Measurements from ENCODE around the gene AMPH.

AMPH gene

DNA sequence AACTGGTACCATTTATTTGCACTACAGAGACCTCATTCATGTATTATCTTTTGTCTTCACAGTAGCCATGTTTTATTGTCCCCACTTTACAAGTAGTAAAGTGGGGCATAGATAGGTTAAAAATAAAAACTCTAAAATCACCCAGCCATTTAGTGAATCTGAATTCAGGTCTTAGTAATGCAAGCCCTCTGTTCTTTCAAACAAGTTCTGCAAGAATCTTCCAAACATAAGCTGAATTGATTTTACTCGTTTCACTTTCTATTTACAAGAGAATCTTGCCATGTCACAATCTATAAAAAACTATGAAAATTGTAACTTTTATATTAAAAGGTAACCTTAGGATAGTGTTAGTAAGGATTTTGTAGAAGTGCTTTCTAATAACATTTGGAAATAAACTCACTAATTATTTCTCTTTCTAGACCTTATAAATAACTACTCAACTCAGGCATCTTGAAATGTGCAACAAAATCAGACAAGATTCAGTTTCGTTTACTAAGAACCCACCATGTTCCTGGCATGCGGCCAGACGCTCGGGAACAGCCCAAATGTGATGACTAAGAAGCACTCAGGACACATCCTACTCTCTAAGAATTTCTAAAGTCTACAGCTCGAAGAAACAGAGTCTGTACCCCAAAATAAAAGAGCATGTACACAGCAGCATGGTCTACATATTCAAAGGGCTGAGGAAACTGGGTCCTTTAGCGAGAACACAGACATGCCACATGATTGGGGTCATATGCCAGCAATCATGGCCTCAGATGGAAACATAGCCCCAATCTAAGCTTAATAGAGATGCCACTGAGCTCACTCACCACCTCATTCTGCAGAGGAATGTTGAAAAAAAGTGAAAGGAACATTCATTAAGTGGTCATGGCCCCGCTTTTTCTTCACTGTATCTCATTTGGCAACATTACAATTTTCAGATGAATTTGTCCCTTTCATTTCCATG is 167.6 kb downstream of the AMPH start:
- DNase-seq (ENCODE audit: low spot score) = no peak

GRCh38 chr7:38462819-38463218 is 168.4 kb downstream of the AMPH start:
- DNase-seq (ENCODE audit: low spot score) = no peak

DNA sequence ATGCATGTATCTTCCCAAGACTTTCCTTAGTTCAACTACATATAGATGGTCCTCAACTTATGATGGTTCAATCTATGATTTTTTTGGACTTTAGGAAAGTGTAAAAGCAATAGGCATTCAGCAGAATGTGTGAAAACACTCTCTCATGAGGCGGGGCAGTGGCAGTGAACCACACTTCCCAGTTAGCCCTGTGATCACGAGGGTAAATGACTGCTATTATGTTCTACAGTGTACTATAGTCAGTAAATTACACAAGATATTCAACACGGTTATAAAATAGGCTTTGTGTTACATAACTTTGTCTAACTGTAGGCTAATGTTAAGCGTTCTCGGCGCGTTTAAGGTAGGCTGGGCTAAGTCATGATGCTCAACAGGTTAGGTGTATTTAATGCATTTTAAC is 169.3 kb downstream of the AMPH start:
- no peak for DNase-seq (ENCODE audit: low spot score)

- DNase-seq (ENCODE audit: low spot score) = no peak
These were observed 177.3 kb downstream of the AMPH start for GRCh38 chr7:38453826-38454225.

GRCh38 chr7:38453168-38453567 is 178.0 kb downstream of the AMPH start:
- no peak for DNase-seq (ENCODE audit: low spot score)

- DNase-seq (ENCODE audit: low spot score) = no peak
These were observed 178.5 kb downstream of the AMPH start for GRCh38 chr7:38452681-38453108.

GRCh38 chr7:38451840-38452239 is 179.3 kb downstream of the AMPH start:
- peak; percentile 13 for DNase-seq (ENCODE audit: low spot score)

GRCh38 chr7:38448584-38449234 is 182.5 kb downstream of the AMPH start:
- no peak for DNase-seq (ENCODE audit: low spot score)

DNA sequence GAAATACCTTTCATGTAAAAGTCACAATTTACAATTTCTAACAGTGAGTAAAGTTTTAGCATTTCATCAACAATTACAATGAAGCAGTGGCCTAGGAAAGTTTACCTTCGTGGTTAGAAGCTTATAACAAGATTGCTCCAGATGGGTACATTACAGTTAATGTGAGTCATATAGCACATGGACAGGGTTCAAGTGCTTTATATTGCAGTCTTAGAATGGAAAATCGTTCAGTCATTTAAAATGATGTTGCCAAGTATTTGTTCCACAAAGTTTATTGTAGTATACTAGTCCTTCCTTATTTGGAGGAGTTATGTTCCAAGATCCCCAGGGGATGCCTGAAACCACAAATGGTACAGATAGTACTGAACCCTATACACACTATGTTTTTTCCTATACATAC is 183.1 kb downstream of the AMPH start:
- no peak for DNase-seq (ENCODE audit: low spot score)

DNA sequence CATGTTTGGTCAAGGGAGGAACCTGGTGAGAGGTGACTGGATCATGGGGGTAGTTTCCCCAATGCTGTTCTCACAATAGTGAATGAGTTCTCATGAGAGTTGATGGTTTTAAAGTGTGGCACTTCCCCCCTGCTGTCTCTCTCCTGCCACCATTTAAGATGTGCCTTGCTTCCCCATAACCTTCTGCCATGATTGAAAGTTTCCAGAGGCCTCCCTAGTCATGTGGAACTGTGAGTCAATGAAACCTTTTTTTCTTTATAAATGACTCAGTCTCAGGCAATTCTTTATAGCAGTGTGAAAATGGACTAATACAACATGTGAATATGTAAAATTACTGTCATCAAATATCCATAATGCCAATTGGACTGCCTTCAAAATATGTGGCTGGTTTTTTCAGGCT is 192.2 kb downstream of the AMPH start:
- DNase-seq (ENCODE audit: low spot score) = no peak

- DNase-seq (ENCODE audit: low spot score) = no peak
These were observed 198.5 kb downstream of the AMPH start for GRCh38 chr7:38432671-38433070.

DNA sequence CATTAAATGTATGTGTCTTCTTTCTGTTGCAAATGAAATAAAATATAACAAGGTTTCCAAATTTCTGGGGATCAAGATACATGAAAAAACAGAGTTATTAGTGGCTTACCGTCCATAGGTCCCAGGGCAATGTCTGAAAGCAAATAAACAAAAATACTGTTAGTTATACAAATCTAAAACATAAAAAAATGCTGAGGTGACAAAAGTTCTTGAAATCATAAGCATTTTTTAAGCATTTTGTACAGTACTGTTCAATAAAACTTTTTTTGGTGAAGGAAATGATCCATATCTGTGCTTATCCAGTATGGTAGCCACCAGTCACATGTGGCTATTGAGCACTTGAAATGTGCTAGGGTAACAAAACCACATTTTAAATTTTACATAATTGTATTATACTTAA is 199.1 kb downstream of the AMPH start:
- DNase-seq (ENCODE audit: low spot score) = no peak

- DNase-seq (ENCODE audit: low spot score) = no peak
These were observed 202.1 kb downstream of the AMPH start for GRCh38 chr7:38429057-38429456.

- DNase-seq (ENCODE audit: low spot score) = no peak
These were observed 203.1 kb downstream of the AMPH start for GRCh38 chr7:38428041-38428440.

GRCh38 chr7:38427279-38427955 is 203.8 kb downstream of the AMPH start:
- no peak for DNase-seq (ENCODE audit: low spot score)

- no peak for DNase-seq (ENCODE audit: low spot score)
These were observed 205.7 kb downstream of the AMPH start for GRCh38 chr7:38425509-38425908.

- no peak for DNase-seq (ENCODE audit: low spot score)
These were observed 206.3 kb downstream of the AMPH start for GRCh38 chr7:38424750-38425463.

GRCh38 chr7:38413784-38414183 is 217.4 kb downstream of the AMPH start:
- DNase-seq (ENCODE audit: low spot score) = no peak

DNA sequence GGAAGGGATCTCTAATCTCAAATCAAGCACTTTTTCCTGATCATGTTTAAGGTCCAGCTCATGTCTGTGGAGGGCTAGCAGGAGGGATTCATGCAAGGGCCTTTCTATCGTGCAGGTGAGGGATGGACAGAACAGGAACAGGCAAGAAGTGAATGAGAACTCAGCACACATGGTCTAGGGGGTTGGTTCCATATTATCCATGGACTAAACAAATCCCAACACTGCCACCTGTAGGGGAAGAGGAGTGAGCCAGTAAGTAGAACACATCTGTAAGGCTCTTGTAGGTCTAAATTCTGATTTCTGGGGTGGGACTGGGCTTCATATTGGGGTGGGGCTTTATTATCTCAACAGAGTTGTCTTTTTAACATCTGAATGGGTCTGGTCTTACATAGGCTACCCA is 219.8 kb downstream of the AMPH start:
- DNase-seq (ENCODE audit: low spot score) = peak; percentile 18

DNA sequence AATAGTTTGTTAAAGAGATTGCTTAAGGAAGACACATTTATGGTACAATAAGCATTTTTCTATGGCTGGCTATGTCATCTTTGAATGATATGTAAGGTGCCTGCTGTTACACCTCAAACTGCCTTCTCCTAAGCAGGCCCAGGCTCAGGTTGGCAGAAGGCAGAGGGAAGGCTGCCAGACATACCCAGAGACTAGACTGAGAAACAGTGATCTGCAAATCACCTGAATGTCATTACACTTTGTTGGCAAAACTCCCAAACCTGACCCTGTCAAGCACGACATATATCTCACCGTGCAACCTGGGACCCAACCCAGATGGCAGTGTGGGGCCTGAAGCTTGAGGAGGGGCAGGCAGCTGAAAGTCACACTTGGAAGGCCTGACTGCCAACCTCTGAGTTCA is 221.1 kb downstream of the AMPH start:
- no peak for DNase-seq (ENCODE audit: low spot score)

GRCh38 chr7:38409531-38409930 is 221.6 kb downstream of the AMPH start:
- DNase-seq (ENCODE audit: low spot score) = no peak

DNA sequence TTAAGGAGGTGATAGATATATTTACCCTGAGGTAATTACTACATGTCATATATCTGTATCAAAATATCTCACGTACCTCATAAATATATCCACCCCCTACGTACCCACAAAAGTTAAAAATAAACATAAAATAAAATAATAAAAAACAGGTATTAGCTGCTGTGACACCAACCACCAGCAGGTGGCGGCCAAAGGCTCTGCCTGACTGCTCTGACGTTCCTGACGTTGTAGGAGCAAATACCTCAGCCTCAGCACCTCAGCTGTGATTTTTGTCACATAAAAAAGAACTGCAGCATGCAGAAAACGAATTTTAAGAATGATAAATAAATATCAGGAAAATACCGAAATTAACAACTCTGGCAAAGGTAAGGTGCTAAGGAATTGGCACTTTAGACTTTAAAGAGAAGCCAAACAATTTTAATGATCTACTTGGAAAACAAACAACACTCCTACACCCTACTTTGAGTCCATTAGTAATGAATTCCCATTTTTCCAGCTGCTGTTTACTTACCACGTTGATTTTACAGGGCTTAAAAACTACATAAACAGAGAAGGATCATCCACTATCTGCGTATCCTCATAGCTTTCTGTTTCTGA is 232.3 kb downstream of the AMPH start:
- DNase-seq (ENCODE audit: low spot score) = peak; percentile 38

All from HuH-7 (cell line).